NCI-H2081 treated with DMSO at 0.1 percent for 48 hours (cell line): ENCODE measurements around the gene SIRPG.
"Not testable (repeated sequence)": the region's sequence is repeated elsewhere in the genome, so short reads cannot be mapped to it uniquely, and the experiment has no call there.

Experiments used
- DNase-seq: peaks from one replicate; lab custom pipeline; 2025; lab: John Stamatoyannopoulos, UW

Gene SIRPG

DNA sequence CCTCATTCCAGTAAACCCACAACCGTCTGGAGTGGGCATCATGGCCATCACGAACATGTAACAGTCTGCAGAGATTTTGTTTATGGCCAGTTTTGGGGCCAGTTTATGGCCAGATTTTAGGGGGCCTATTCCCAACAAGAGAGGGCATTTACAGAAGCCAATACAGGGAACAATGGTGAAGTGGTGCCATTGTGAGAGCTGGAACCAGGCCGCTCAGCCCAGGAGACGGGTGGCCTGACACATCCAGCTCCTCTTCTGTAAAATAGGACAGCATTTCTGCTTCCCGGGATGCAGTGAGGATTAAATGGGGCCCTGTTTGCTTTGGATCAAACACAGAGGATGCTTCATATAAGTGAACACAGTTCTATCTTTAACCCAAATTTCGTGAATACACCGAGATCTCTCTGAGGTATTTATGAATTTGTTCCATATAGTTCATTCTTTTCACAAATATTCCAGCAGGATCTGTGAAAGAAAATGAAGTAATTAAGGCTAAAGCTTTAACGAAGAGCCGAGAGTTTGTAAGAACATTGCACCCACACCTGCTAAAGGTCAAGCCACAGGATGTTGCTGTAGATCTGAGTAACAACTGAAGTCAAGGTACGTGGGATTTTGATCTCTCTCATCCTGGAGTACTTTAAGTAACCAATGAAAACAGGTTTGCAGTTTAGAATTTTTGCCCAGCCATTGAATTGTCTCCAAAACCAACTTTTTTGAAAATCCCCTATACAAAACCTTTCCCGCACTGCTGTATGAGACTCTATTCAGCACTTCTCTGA is 14.5 kb upstream of the SIRPG start:
- DNase-seq: no peak

DNA sequence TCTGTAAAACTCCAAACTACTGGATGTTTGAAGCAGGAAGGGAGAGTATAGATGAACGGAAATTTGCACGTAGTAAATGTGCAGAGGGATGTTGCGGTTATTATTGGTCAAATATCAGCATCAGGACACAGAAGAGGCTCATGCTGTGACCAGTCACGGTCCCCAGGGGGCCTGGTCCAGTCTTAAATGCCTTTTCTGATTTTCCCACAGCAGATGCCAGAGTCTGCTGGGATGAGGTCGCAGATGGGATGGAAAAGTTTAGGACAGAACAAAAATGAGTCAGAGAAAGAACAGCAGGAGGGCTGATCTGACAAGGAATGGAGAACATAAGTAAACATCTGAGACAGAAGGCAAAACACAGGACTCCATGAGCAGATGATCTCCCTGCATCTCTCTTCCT is 11.7 kb upstream of the SIRPG start:
- DNase-seq: no peak

DNA sequence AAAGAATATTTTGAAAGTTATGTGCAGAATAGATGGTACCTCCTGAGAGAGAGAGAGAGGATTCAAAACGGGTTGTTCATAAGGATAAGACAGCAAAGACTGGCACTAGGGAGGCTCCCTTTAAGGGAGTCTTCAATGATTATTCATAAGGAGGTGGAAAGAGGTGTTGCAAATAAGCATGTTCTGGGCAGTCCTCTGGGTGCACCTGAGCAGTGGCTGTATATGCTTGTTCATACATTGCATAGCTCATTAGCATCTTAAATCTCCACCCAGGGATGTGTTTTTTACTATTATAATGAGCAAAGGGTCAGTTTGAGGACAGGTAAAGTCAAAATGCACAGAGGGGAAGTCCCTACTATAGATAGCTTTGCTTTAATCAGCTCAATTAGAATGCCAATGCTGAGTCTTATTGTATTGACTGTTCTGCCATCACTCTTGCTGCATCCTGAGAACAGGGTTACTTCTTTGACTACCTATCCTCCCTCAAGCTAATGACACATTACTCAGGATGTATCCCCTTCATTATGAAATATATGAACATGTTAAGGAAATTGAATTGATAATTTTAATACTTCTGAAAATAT is 10.0 kb upstream of the SIRPG start:
- DNase-seq: no peak

DNA sequence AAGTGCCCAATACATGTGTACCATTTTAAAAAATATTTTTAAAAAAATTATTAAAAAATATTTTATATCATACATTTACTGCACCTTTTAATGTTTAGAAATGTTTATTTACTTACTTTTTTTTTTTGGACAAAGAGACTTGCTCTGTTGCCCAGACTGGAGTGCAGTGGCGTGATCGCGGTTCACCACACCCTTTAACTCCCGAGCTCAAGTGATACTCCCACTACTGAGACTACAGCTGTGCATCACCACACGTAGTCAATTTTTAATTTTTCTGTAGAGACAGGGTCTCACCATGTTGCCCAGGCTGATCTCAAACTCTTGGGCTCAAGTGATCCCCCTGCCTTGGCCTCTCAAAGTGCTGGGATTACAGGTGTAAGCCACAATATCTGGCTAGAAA is 9.2 kb upstream of the SIRPG start:
- DNase-seq: no peak

DNA sequence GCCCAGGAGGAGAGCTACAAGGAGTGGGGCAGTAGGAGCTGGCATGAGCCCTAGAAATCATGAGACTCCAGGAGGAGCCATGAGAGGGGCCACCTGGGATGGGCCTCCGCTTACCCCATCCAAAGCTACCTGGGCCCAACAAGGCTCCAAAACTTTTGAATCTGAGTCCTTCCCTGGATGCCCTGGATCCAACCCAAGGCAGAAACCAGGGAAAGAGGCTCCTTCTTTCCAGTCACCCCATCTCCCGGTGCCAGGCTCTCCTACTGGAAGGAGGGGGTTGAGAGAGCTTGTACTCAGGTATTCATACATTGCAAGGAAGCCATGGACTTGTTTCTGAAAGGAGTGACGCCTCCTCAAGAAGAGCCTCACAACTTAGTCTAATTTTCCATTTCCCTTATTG is 7.8 kb upstream of the SIRPG start:
- no peak for DNase-seq

DNA sequence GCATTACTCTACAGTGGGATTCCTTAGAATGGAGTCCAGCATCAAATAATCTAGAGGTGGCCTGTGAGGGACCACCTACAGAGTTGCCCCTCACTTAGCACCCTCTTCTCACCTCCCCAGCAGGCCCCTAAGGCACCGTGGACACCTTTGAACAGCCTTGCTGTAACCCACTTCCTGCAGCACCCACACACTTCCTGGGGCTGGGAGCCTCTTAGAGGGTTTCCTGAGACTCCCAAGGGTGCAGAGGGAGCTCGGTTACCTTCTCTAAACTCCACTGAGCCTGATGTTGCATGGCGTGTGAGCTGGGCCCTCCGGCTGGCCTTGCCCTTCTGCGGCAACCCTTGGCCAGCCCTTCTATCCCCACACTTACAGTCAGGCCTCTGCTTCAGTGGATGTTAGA is 7.3 kb upstream of the SIRPG start:
- DNase-seq: no peak

DNA sequence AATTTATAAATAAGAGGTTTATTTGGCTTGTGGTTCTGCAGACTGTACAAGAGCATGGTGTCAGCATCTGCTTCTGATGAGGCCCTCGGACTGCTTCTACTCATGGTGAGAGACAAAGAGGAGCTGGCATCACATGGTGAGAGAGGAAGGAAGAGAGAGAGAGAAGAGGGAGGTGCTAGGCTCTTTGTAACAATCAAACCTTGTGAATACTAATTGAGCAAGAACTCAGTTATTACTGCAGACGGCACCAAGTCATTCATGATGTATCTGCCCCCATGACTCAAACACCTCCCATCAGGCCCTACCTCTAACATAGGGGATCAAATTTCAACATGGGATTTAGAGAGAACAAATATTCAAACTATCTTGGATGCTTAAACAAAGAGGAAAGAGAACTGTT is 6.3 kb upstream of the SIRPG start:
- DNase-seq: no peak

DNA sequence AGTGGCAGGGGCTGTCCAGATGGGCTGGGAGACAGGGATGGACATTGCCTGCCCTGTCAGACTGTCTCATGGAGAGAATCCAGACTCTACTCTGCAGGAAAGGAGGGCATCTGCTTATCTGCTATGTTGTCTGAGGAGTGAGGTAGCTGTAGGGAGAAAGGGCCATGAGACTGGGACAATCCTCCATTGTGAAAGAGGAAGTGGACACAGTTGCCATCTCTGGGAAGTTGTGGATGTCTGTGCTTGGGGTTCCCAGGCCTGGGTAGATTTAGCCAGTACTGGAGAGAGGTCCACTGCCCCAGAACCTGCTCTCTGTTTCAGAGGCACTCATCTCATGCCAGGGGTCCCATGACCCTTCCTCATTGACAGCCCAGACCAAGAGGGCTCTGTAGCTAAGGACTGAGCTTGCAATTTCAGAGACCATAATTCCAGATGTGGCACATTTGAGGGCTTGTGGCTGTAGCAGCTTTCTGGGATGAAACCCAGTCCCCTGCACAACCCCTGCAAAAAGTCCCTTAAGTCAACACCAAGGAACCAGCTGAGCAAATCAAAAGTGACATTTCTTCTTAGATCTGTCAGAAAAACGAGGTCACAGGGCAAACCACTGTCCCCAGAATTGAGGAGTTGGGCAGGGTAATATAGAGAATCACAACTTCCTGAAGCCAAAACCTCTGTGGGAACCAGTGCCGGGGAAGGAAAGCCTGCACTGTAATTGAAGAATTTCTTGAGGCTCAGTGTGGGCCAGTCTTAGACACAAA is 4.1 kb upstream of the SIRPG start:
- no peak for DNase-seq

DNA sequence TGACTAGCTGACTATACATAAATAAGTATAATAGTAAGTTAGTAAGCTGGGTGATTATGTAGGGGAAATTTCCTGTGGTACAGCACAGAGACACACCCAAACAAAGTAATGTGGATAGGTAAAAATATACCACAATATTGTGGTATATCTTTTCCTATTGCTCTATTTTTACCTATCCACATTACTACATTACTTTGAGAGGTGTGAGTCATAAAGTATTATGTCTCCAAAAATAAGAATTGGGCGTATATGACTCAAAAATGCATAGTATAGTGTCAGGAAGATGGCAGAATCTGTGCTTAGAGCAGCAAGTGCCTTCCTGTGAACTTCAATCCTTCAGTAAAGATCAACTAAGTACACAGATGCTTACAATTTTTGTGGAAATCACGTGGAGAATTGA is 2.7 kb upstream of the SIRPG start:
- DNase-seq: no peak

DNA sequence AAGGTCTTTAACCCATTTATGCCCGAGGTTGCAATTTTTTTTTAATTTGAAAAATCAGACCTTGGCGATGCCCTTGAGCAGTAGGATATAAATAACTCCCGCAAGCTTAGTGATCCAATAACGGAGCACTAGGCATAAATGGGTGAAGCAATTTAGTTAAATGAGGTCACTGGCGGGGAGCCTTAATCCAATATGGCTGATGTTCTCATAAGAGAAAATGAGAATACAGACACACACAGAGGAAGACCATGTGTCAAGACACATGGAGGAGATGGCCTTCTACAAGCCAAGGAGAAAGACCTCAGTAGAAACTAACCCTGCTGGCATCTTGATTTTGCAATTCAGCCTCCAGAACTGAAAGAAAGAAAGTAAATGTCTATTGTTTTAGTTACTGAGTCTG is 735 bp downstream of the SIRPG start:
- no peak for DNase-seq

DNA sequence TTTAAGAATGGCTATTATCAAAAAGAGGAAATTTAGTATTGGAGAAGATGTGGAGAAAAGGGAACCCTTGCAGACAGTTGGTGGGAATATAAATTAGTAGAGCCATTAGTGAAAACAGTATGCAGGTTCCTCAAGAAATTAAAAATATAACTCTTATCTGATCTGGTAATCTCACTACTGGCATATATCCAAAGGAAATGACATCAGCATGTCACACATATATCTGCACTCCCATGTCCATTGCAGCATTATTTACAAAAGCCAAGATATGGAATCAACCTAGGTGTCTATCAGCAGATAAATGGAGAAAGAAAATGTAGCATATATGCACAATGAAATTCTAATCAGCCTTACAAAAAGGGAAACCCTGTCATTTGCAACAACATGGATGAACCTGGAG is 2.6 kb downstream of the SIRPG start:
- DNase-seq: no peak

DNA sequence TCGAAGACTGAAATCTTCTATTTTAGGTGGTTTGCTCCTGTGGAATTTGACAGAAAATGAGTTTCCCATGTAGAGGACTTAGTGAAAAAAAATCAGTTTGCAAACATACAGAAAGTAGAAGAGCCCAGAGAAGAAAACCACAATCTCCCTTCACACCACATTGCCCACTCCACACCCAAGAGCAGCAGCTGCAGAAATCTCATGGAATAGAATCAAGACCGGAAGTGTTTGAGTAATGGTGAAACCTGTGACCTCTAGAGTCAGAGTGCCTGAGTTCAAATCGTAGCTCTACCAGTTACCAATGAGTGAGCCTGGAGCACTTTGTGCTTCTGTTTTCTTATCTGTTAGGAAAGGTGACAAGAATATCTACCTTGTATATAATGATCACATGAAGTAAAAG is 4.6 kb downstream of the SIRPG start:
- DNase-seq: no peak

DNA sequence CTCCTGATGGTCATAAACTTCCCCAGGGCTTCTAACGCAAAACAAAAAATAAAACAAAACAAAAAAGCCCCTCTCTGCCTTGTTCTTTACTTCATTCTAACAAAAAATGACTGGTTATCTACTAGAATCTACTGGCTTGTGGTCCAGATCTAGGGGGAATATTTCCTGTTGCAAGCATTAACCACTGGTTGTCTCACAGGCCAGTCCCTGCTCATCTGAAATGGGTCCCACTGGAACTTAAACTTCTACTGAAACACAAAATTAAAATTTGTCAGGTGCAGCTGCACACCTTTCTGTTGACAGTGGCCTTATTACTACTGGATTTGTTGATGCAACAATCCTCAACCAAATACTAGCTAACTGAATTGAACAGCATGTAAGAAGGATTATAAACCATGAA is 5.5 kb downstream of the SIRPG start:
- no peak for DNase-seq

DNA sequence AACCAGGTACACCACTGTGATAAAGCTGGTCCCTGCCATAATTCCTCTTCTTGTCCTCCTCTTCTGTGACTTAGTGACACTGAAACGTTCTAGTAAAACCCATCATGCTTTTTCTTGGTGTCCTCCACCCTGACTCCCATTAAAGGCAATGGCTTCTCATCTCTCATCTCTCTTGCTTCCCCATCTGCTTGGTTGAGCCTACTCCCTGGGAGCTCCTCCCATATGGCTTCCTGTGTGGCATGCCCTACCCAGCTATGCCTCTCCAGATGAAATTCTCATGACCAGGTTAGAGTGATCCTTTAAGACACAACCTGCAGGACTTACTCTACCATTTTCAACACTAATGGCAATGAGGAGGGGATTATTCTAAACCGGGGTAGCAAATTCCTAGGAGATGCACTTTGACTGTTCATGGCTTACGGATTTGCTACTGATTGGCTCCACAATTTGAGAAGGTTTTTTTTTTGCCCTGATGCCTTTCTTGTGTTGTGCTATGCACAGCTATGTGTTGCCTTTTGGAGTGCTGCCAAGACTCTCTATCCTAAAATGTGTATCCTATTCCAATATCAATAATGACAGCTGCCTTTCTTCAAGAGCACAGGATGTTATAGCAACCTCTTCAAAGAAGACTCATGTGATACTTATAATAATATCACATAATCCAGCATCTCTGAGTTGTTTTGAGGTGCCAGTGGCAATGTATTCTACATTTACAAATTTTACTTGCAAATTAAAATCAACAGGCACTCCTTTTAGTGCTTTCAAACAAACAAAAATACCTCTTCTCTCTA is 6.1 kb downstream of the SIRPG start:
- DNase-seq: no peak

DNA sequence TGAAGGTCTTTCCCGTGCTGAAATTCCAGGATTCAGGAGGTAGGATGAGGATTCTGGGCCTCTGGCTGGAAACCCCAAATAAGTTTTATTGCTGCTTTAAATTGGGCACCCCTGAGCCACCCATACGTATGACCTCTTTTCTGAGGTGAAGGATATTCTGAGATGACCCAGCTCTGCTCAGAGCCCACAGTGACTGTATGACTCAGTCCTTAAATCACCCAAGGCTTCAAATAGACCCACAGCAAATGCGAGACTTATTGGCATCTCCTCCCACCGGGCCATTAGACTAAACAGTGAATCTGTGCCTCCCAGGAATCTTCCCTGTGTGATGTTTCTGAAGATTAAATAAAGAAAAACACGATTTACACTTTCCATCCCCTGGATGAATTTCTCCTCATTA is 9.5 kb downstream of the SIRPG start:
- no peak for DNase-seq

DNA sequence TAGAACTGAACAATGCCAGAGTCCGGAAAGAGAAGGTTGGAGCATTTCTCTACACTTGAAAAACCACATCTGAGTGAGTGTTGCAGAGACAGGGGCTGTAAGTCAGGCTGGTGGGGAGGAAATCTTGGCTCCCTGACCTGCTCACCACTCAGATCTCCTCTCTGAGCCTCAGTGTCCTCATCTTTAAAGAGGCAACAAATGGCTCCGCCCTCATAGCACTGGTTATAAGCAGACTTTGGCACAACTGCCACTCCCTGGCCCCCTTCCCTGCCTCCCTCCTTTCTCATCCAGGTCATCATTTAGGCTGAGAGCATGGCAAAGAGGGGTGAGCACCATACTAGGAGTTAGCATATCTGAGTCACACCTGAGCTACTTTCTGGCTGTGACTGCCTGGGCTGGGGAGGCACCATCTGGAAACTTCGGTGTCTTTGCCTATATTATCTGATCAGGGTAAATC is 10.6 kb downstream of the SIRPG start:
- DNase-seq: no peak

DNA sequence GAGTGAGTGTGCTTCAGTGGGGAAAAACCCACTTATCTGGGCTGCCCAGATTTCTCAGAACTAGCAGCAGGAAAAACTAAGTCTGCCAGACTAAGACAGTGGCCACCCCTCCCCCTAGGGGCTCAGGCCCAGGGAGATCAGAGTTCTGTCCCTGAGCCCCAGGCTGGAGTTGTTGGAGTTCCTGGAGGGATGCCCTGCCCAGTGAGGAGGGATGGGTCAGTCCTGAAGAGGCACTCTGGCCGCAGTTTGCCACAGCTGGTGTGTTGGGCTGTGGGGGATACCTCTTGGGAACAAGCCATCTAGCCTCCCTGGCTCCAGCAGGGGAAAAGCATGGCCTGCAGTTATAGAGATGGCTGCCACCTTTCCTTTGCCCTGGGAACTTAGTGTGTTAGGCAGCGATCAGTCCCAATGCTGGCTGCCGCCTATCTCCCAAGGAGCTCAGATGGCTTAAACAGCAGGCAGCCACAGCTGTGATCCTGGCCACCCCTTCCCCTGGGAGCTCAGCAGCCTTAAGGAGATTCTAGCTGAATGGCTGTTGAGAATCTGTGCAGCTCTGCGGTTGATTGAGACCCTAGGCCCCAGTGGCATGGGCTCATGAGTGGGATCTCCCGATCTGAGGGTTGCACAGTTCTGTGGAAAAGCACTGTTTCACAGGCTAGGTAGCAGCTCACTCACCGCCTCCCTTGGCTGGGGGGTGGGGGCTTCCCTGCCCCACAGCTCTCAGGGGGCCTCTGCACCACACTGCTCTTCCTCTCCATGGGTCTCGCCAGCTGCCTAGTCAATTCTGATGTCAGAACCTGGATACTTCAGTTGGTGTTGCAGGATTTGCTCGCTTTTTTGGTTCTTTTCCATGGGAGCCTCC is 13.2 kb downstream of the SIRPG start:
- no peak for DNase-seq

DNA sequence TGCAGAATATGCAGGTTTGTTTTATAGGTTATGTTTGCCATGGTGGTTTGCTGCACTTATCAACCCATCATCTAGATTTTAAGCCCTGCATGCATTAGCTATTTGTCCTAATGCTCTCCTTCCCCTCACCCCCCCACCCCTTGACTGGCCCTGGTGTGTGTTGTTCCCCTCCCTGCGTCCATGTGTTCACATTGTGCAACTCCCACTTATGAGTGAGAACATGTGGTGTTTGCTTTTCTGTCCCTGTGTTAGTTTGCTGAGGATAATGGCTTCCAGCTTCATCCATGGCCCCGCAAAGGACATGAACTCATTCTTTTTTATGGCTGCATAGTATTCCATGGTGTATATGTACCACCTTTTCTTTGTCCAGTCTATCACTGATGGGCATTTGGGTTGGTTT is 18.9 kb downstream of the SIRPG start:
- not testable (repeated sequence) for DNase-seq

DNA sequence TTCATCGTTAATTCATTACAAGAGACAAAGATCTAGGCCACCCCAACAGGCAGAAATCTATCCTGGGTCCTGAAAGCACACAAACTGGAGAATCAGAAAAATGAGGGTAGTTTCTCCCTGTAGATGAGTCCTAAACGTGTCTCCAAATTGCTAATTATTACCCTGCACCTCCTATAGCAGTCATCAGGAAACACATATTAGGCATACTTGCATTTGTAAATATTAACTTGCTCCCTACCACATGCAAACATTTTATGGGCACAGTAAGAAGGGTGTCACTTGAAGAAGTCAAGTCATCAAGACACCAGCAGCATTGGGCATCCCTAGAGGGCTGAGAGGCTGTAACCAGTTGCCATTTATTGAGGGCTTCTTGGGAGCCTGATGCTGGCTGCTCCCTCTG is 19.8 kb downstream of the SIRPG start:
- no peak for DNase-seq

DNA sequence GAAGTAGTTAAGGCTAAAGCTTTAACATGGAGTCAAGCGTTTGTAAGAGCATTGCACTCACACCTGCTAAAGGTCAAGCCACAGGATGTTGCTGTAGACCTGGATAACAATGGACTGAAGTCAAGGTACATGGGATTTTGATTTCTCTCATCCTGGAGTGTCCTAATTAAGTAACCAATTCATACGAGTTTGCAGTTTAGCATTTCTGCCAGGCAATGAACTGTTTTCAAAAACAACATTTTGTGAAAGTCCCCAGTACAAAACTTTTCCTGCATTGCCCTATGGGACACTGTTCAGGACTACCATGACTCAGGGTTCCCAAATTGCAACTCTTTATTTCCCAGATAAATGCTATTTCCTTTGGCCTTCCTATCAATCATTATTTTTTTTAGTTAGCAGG is 20.4 kb downstream of the SIRPG start:
- no peak for DNase-seq

DNA sequence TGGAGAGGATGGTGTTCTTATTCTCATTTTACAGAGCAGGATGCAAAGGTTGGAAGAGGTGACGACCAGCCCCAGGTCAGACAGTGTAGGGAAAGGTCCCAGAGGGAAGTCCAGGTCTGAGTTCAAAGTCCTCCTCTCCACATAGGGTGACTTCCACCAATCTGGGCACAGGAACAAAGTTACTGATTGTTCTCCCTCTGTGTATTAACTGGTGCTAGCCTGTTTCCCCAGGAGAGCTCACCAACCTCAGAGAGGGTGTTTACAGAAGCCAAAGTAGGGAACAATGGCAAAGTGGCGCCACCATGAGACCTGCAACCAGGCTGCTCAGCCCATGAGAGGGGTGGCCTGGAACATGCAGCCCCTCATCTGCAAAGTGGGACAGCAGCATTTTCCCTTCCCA is 21.0 kb downstream of the SIRPG start:
- DNase-seq: no peak
